ENCODE results near the gene MTMR12. TPM values are rescaled to one million over a fixed set of nuclear protein-coding genes. Genes with fewer than 3 reads are reported as not detected.

The MTMR12 gene
- total RNA-seq, 2 donors from 2014 or later = 43.1 to 70.7 TPM

GRCh38 chr5:32309761-32310160, 3.0 kb downstream of the MTMR12 start:
- H3K4me3 ChIP-seq = no peak overlapping the region
- no peaks in the 10 kb centered on the region for H3K9me3 ChIP-seq
- DNase-seq (ENCODE audit: low spot score) = no peak
- no peaks in the 10 kb centered on the region for H3K27me3 ChIP-seq (replicated peaks; ENCODE audit: insufficient read depth)
- intact Hi-C loops (cut with DNase I) = loop anchor here (5.0 to 10.0 kb wide), 3 partner anchors 77 to 215 kb away; partner anchors contain the start of gene GOLPH3
- H3K4me1 ChIP-seq (replicated peaks) = peaks cover 4% of the 10 kb centered on the region
- no peaks in the 10 kb centered on the region for H3K36me3 ChIP-seq
- no peak overlapping the region for H3K27ac ChIP-seq
- WGBS = 73% methylated on average over 6 of the region's 6 CpGs
- TF ChIP-seq CTCF (IDR thresholded peaks at IDR 0.05) (no peak), POLR2A (IDR thresholded peaks at IDR 0.05) (no peak), POLR2AphosphoS5 (IDR thresholded peaks at IDR 0.05) (no peak)

- no peaks in the 10 kb centered on the region for H3K36me3 ChIP-seq
- DNase-seq (ENCODE audit: low spot score) = no peak
- no peak overlapping the region for H3K4me3 ChIP-seq
- WGBS = 42% methylated on average over 3 of the region's 3 CpGs
- intact Hi-C loops (cut with DNase I) = no loop called here
- H3K27ac ChIP-seq = no peak overlapping the region
- no peaks in the 10 kb centered on the region for H3K9me3 ChIP-seq
- H3K4me1 ChIP-seq (replicated peaks) = peaks cover 4% of the 10 kb centered on the region
- TF ChIP-seq CTCF (IDR thresholded peaks at IDR 0.05) (no peak), POLR2A (IDR thresholded peaks at IDR 0.05) (no peak), POLR2AphosphoS5 (IDR thresholded peaks at IDR 0.05) (no peak)
- no peaks in the 10 kb centered on the region for H3K27me3 ChIP-seq (replicated peaks; ENCODE audit: insufficient read depth)
Measured at GRCh38 chr5:32308946-32309345, 3.8 kb downstream of the MTMR12 start.

- Histone ChIP-seq H3K4me1 (replicated peaks) (peaks cover 4% of the 10 kb centered on the region), H3K36me3 (no peaks in the 10 kb centered on the region), H3K27ac (no peak overlapping the region), H3K9me3 (no peaks in the 10 kb centered on the region), H3K4me3 (no peak overlapping the region), H3K27me3 (replicated peaks; ENCODE audit: insufficient read depth) (no peaks in the 10 kb centered on the region)
- WGBS = 98% methylated on average over 4 of the region's 4 CpGs
- DNase-seq (ENCODE audit: low spot score) = no peak
- no peak for TF ChIP-seq POLR2AphosphoS5 (IDR thresholded peaks at IDR 0.05)
- intact Hi-C loops (cut with DNase I) = no loop called here
Measured at GRCh38 chr5:32307769-32308194, 5.0 kb downstream of the MTMR12 start.

- no peak overlapping the region for H3K4me3 ChIP-seq
- intact Hi-C loops (cut with DNase I) = no loop called here
- DNase-seq (ENCODE audit: low spot score) = no peak
- H3K27ac ChIP-seq = no peak overlapping the region
- H3K36me3 ChIP-seq = no peaks in the 10 kb centered on the region
- no peaks in the 10 kb centered on the region for H3K27me3 ChIP-seq (replicated peaks; ENCODE audit: insufficient read depth)
- peaks cover 4% of the 10 kb centered on the region for H3K4me1 ChIP-seq (replicated peaks)
- TF ChIP-seq POLR2A (IDR thresholded peaks at IDR 0.05) (no peak), CTCF (IDR thresholded peaks at IDR 0.05) (no peak), POLR2AphosphoS5 (IDR thresholded peaks at IDR 0.05) (no peak)
- WGBS = 89% methylated on average over 5 of the region's 5 CpGs
- no peaks in the 10 kb centered on the region for H3K9me3 ChIP-seq
Measured at GRCh38 chr5:32304622-32305021, 8.1 kb downstream of the MTMR12 start.

GRCh38 chr5:32303755-32304120, 9.0 kb downstream of the MTMR12 start:
- H3K36me3 ChIP-seq = no peaks in the 10 kb centered on the region
- intact Hi-C loops (cut with DNase I) = no loop called here
- 96% methylated on average over 6 of the region's 6 CpGs for WGBS
- no peak overlapping the region for H3K27ac ChIP-seq
- H3K9me3 ChIP-seq = no peaks in the 10 kb centered on the region
- H3K4me3 ChIP-seq = no peak overlapping the region
- H3K27me3 ChIP-seq (replicated peaks; ENCODE audit: insufficient read depth) = no peaks in the 10 kb centered on the region
- H3K4me1 ChIP-seq (replicated peaks) = peaks cover 4% of the 10 kb centered on the region
- no peak for DNase-seq (ENCODE audit: low spot score)
- TF ChIP-seq CTCF (IDR thresholded peaks at IDR 0.05) = no peak
- TF ChIP-seq POLR2AphosphoS5 (IDR thresholded peaks at IDR 0.05) = no peak
- no peak for TF ChIP-seq POLR2A (IDR thresholded peaks at IDR 0.05)

Measured in prostate gland (tissue), 2 donors.